DMS 273 (cell line): ENCODE data around the gene KDM4B.
A peak's percentile ranks its signal among the peaks of the same experiment; 100 is the strongest.

Experiments used
- DNase-seq: peaks from one replicate; lab custom pipeline; 2025; ENCODE audit not compliant: unreplicated experiment; lab: John Stamatoyannopoulos, UW

KDM4B gene

GRCh38 chr19:5132206-5132560 is 163.3 kb downstream of the KDM4B start:
- peak; percentile 31 for DNase-seq

GRCh38 chr19:5132698-5133651 is 164.1 kb downstream of the KDM4B start:
- no peak for DNase-seq

- DNase-seq = no peak
Observed at GRCh38 chr19:5133986-5134595, 165.2 kb downstream of the KDM4B start.

- DNase-seq = no peak
Observed at GRCh38 chr19:5134691-5135090, 165.8 kb downstream of the KDM4B start.

GRCh38 chr19:5136073-5136855 is 167.4 kb downstream of the KDM4B start:
- DNase-seq = no peak

GRCh38 chr19:5137114-5137513 is 168.2 kb downstream of the KDM4B start:
- no peak for DNase-seq

- DNase-seq = no peak
Observed at GRCh38 chr19:5137571-5138124, 168.7 kb downstream of the KDM4B start.

- no peak for DNase-seq
Observed at GRCh38 chr19:5138606-5139582, 170.0 kb downstream of the KDM4B start.

GRCh38 chr19:5139583-5140325 is 170.8 kb downstream of the KDM4B start:
- DNase-seq = no peak

GRCh38 chr19:5141129-5141849 is 172.4 kb downstream of the KDM4B start:
- DNase-seq = no peak

- DNase-seq = no peak
Observed at GRCh38 chr19:5141850-5142724, 173.2 kb downstream of the KDM4B start.

- no peak for DNase-seq
Observed at GRCh38 chr19:5142725-5143097, 173.8 kb downstream of the KDM4B start.

- DNase-seq = no peak
Observed at GRCh38 chr19:5143471-5144411, 174.8 kb downstream of the KDM4B start.

GRCh38 chr19:5144545-5145179 is 175.7 kb downstream of the KDM4B start:
- DNase-seq = no peak

- no peak for DNase-seq
Observed at GRCh38 chr19:5145521-5146511, 176.9 kb downstream of the KDM4B start.
